ENCODE data around the gene CUTC.

Gene CUTC

GRCh38 chr10:99760321-99760720 lies 28.3 kb downstream of the CUTC start:
- Histone ChIP-seq H3K27me3 (ENCODE audit: control insufficient read depth in 3 of 3, insufficient read depth in 3 of 3, low read depth in 1 of 3, low read length in 3 of 3) (no peaks in the 10 kb centered on the region), H3K4ac (ENCODE audit: low read length) (no peak overlapping the region), H2BK12ac (ENCODE audit: low read length) (no peak overlapping the region), H2BK120ac (ENCODE audit: low read depth, low read length) (no peak overlapping the region), H3K36me3 (replicated peaks in 1 of 2; ENCODE audit: control insufficient read depth in 2 of 2, insufficient read depth in 2 of 2, low read length in 2 of 2) (peaks cover 7 to 55% of the 10 kb centered on the region in 2 donors), H3K79me1 (ENCODE audit: low read depth, low read length) (no peaks in the 10 kb centered on the region), H2BK5ac (ENCODE audit: low read length) (no peak overlapping the region), H3K23ac (ENCODE audit: low read depth, low read length, poor library complexity) (no peak overlapping the region), H2AFZ (ENCODE audit: low read length) (no peak overlapping the region), H3K4me2 (ENCODE audit: insufficient read depth, low read length, poor library complexity, severe bottlenecking) (no peak overlapping the region), H3K14ac (ENCODE audit: low read length) (no peak overlapping the region), H3K27ac (replicated peaks; ENCODE audit: low read length) (peak overlapping the region; percentile 40), H3K4me1 (ENCODE audit: control insufficient read depth in 2 of 2, insufficient read depth in 1 of 2, low read depth in 1 of 2, low read length in 2 of 2) (no peaks in the 10 kb centered on the region), H4K91ac (ENCODE audit: low read depth, low read length, poor library complexity) (no peak overlapping the region), H3K9ac (ENCODE audit: low read depth, low read length, poor library complexity) (no peak overlapping the region), H4K8ac (ENCODE audit: low read depth, low read length) (no peak overlapping the region), H2BK15ac (ENCODE audit: low read length) (no peak overlapping the region), H2AK5ac (ENCODE audit: low read depth, low read length) (no peak overlapping the region), H3K18ac (ENCODE audit: low read length) (no peak overlapping the region), H3K4me3 (ENCODE audit: low read length in 2 of 2) (no peak overlapping the region), H3K9me3 (replicated peaks in 1 of 2; ENCODE audit: control insufficient read depth in 2 of 2, insufficient read depth in 1 of 2, low read depth in 1 of 2, low read length in 2 of 2) (no peaks in the 10 kb centered on the region)
- no peak for DNase-seq (ENCODE audit: low spot score)
- whole genome bisulfite sequencing, 2 donors (ENCODE audit: extremely low coverage in 2 of 2, insufficient read length in 2 of 2, insufficient replicate concordance in 1 of 2): no CpG with 5 or more reads among the region's 1 CpG

DNA sequence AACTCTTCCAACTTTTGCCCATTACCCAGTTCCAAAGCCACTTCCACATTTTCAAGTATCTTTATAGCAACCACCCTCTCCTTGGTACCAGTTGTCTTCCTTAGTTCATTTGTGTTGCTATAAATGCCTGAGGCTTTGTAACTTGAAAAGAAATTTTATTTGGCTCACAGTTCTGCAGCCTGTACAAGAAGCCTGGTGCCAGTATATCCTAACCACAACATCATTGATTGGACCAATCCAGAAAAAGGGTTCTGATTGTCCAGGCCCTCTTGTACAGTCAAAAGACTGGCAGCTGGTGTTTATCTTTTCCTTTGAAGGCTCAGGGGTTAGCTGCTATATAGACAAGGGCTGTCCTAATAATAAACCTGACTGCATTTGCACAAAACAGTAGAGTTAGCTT lies 29.3 kb downstream of the CUTC start:
- Histone ChIP-seq H3K4me3 (ENCODE audit: low read length in 2 of 2) (no peak overlapping the region), H3K27ac (replicated peaks; ENCODE audit: low read length) (no peak overlapping the region), H4K8ac (ENCODE audit: low read depth, low read length) (no peak overlapping the region), H2BK120ac (ENCODE audit: low read depth, low read length) (no peak overlapping the region), H4K91ac (ENCODE audit: low read depth, low read length, poor library complexity) (no peak overlapping the region), H2BK5ac (ENCODE audit: low read length) (no peak overlapping the region), H2BK15ac (ENCODE audit: low read length) (no peak overlapping the region), H3K23ac (ENCODE audit: low read depth, low read length, poor library complexity) (no peak overlapping the region), H3K36me3 (replicated peaks in 1 of 2; ENCODE audit: control insufficient read depth in 2 of 2, insufficient read depth in 2 of 2, low read length in 2 of 2) (peaks cover 7 to 45% of the 10 kb centered on the region in 2 donors), H2AK5ac (ENCODE audit: low read depth, low read length) (no peak overlapping the region), H3K9me3 (replicated peaks in 1 of 2; ENCODE audit: control insufficient read depth in 2 of 2, insufficient read depth in 1 of 2, low read depth in 1 of 2, low read length in 2 of 2) (no peaks in the 10 kb centered on the region), H2BK12ac (ENCODE audit: low read length) (no peak overlapping the region), H3K14ac (ENCODE audit: low read length) (no peak overlapping the region), H3K79me1 (ENCODE audit: low read depth, low read length) (no peaks in the 10 kb centered on the region), H3K27me3 (ENCODE audit: control insufficient read depth in 3 of 3, insufficient read depth in 3 of 3, low read depth in 1 of 3, low read length in 3 of 3) (no peaks in the 10 kb centered on the region), H3K18ac (ENCODE audit: low read length) (no peak overlapping the region), H3K4me2 (ENCODE audit: insufficient read depth, low read length, poor library complexity, severe bottlenecking) (no peak overlapping the region), H3K4me1 (ENCODE audit: control insufficient read depth in 2 of 2, insufficient read depth in 1 of 2, low read depth in 1 of 2, low read length in 2 of 2) (no peaks in the 10 kb centered on the region), H3K4ac (ENCODE audit: low read length) (no peak overlapping the region), H2AFZ (ENCODE audit: low read length) (no peak overlapping the region), H3K9ac (ENCODE audit: low read depth, low read length, poor library complexity) (no peak overlapping the region)
- DNase-seq (ENCODE audit: low spot score): no peak

DNA sequence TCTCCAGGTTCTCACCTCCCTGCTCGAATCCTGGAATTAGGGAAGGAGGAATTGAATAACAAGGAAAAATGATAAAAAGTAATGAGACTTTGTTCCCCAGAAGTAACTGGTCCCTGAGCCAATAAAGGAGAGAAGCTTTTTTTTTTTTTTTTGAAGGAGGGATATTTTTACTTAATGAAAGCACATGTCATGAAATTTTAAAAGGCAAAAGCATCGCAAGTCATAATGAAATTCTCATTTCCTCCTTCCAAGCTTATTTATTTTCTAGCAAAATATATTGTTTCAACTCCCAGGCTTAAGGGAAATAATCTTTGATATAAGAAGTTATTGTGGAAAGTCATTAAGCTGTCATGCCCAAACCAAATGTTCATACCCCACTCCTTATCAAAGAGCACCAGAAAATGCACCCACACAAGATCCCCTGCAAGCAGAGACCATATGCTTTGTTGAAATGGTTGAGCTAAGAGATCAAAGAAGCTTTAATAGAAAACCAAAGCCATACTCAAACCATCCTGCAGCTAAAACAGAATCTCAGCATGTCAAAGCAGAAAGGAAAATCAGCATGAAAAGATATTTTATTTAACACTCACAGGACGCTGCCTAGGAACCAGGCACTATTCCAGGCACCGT lies 33.8 kb downstream of the CUTC start:
- Histone ChIP-seq H4K91ac (ENCODE audit: low read depth, low read length, poor library complexity) (no peak overlapping the region), H3K18ac (ENCODE audit: low read length) (no peak overlapping the region), H3K9ac (ENCODE audit: low read depth, low read length, poor library complexity) (no peak overlapping the region), H3K27me3 (ENCODE audit: control insufficient read depth in 3 of 3, insufficient read depth in 3 of 3, low read depth in 1 of 3, low read length in 3 of 3) (no peaks in the 10 kb centered on the region), H2BK15ac (ENCODE audit: low read length) (no peak overlapping the region), H3K4me2 (ENCODE audit: insufficient read depth, low read length, poor library complexity, severe bottlenecking) (no peak overlapping the region), H3K4me1 (ENCODE audit: control insufficient read depth in 2 of 2, insufficient read depth in 1 of 2, low read depth in 1 of 2, low read length in 2 of 2) (no peaks in the 10 kb centered on the region), H3K4ac (ENCODE audit: low read length) (no peak overlapping the region), H2BK5ac (ENCODE audit: low read length) (no peak overlapping the region), H4K8ac (ENCODE audit: low read depth, low read length) (no peak overlapping the region), H3K9me3 (replicated peaks in 1 of 2; ENCODE audit: control insufficient read depth in 2 of 2, insufficient read depth in 1 of 2, low read depth in 1 of 2, low read length in 2 of 2) (no peaks in the 10 kb centered on the region), H3K27ac (replicated peaks; ENCODE audit: low read length) (no peak overlapping the region), H3K4me3 (ENCODE audit: low read length in 2 of 2) (no peak overlapping the region), H3K36me3 (replicated peaks in 1 of 2; ENCODE audit: control insufficient read depth in 2 of 2, insufficient read depth in 2 of 2, low read length in 2 of 2) (peaks cover 0 to 3% of the 10 kb centered on the region in 2 donors), H2AK5ac (ENCODE audit: low read depth, low read length) (no peak overlapping the region), H3K79me1 (ENCODE audit: low read depth, low read length) (no peaks in the 10 kb centered on the region), H2BK120ac (ENCODE audit: low read depth, low read length) (no peak overlapping the region), H2BK12ac (ENCODE audit: low read length) (no peak overlapping the region), H3K23ac (ENCODE audit: low read depth, low read length, poor library complexity) (no peak overlapping the region), H2AFZ (ENCODE audit: low read length) (no peak overlapping the region), H3K14ac (ENCODE audit: low read length) (no peak overlapping the region)
- DNase-seq (ENCODE audit: low spot score): no peak
- no CpG with 5 or more reads among the region's 4 CpGs for WGBS, 2 donors (ENCODE audit: extremely low coverage in 2 of 2, insufficient read length in 2 of 2, insufficient replicate concordance in 1 of 2)

DNA sequence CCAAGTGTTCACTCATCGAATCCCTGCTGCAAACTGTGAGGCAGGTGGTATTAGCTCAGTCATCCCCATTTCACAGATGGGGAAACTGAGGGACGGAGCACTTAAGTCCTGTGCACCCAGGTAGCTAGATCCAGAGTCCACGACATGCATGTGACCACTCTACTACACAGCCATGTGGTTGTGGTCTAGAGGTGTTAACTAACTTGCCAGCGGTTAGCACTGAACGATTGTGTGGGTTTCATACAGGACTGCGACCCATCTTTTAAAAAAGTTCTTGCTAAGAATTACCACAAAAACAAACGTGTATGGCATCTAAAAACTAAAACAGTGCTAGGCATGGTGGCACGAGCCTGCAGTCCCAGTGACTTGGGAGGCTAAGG lies 34.3 kb downstream of the CUTC start:
- Histone ChIP-seq H3K4ac (ENCODE audit: low read length) (no peak overlapping the region), H2BK15ac (ENCODE audit: low read length) (no peak overlapping the region), H3K27ac (replicated peaks; ENCODE audit: low read length) (no peak overlapping the region), H3K9me3 (replicated peaks in 1 of 2; ENCODE audit: control insufficient read depth in 2 of 2, insufficient read depth in 1 of 2, low read depth in 1 of 2, low read length in 2 of 2) (no peaks in the 10 kb centered on the region), H3K18ac (ENCODE audit: low read length) (no peak overlapping the region), H3K4me1 (ENCODE audit: control insufficient read depth in 2 of 2, insufficient read depth in 1 of 2, low read depth in 1 of 2, low read length in 2 of 2) (no peaks in the 10 kb centered on the region), H2AFZ (ENCODE audit: low read length) (no peak overlapping the region), H3K79me1 (ENCODE audit: low read depth, low read length) (no peaks in the 10 kb centered on the region), H2BK5ac (ENCODE audit: low read length) (no peak overlapping the region), H3K36me3 (replicated peaks in 1 of 2; ENCODE audit: control insufficient read depth in 2 of 2, insufficient read depth in 2 of 2, low read length in 2 of 2) (peaks cover 0 to 3% of the 10 kb centered on the region in 2 donors), H3K14ac (ENCODE audit: low read length) (no peak overlapping the region), H3K4me3 (ENCODE audit: low read length in 2 of 2) (no peak overlapping the region), H4K8ac (ENCODE audit: low read depth, low read length) (no peak overlapping the region), H2BK12ac (ENCODE audit: low read length) (no peak overlapping the region), H4K91ac (ENCODE audit: low read depth, low read length, poor library complexity) (no peak overlapping the region), H3K4me2 (ENCODE audit: insufficient read depth, low read length, poor library complexity, severe bottlenecking) (no peak overlapping the region), H2BK120ac (ENCODE audit: low read depth, low read length) (no peak overlapping the region), H3K23ac (ENCODE audit: low read depth, low read length, poor library complexity) (no peak overlapping the region), H2AK5ac (ENCODE audit: low read depth, low read length) (no peak overlapping the region), H3K27me3 (ENCODE audit: control insufficient read depth in 3 of 3, insufficient read depth in 3 of 3, low read depth in 1 of 3, low read length in 3 of 3) (no peaks in the 10 kb centered on the region), H3K9ac (ENCODE audit: low read depth, low read length, poor library complexity) (no peak overlapping the region)
- no CpG with 5 or more reads among the region's 8 CpGs for WGBS, 2 donors (ENCODE audit: extremely low coverage in 2 of 2, insufficient read length in 2 of 2, insufficient replicate concordance in 1 of 2)
- DNase-seq (ENCODE audit: low spot score): no peak
